ENCODE measurements around the gene SENP3.

The SENP3 gene

GRCh38 chr17:7563115-7563869, 1.6 kb downstream of the SENP3 start:
- Histone ChIP-seq H3K79me2 (ENCODE audit: low read length) (peaks cover 52% of the 10 kb centered on the region), H3K9me2 (replicated peaks; ENCODE audit: insufficient read depth, low read length) (no peaks in the 10 kb centered on the region), H3F3A (ENCODE audit: insufficient read depth, low read length) (peaks cover 14% of the 10 kb centered on the region; the same call in 1 of the 2 replicates), H3K4me2 (ENCODE audit: low read depth, low read length) (peak overlapping the region; percentile 90; the same call in 1 of the 2 replicates), H3K9ac (ENCODE audit: low read length) (no peak overlapping the region), H3K9me3 (replicated peaks; ENCODE audit: insufficient read depth, low read length) (no peaks in the 10 kb centered on the region), H3K4me1 (ENCODE audit: low read length) (peaks cover 20% of the 10 kb centered on the region), H3K4me3 (ENCODE audit: low read length) (no peak overlapping the region), H3K36me3 (replicated peaks; ENCODE audit: insufficient read depth, low read length) (peaks cover 8% of the 10 kb centered on the region; the same call in 1 of the 2 replicates), H3K27me3 (replicated peaks; ENCODE audit: insufficient read depth, low read length) (no peaks in the 10 kb centered on the region), H3K27ac (ENCODE audit: low read length) (no peak overlapping the region), H4K20me1 (ENCODE audit: insufficient read depth, low read length) (no peaks in the 10 kb centered on the region), H2AFZ (ENCODE audit: low read length) (no peak overlapping the region)
- DNase-seq = no peak
- TF ChIP-seq EZH2phosphoT487 (IDR thresholded peaks at IDR 0.05; ENCODE audit: low read length) (no peak), EZH2 (optimal IDR thresholded peaks at IDR 0.05; ENCODE audit: low read depth, low read length) (no peak), CTCF (IDR thresholded peaks at IDR 0.05; ENCODE audit: low read length) (no peak)

GRCh38 chr17:7569571-7569970, 7.9 kb downstream of the SENP3 start:
- Histone ChIP-seq H3K9me2 (replicated peaks; ENCODE audit: insufficient read depth, low read length) (no peaks in the 10 kb centered on the region), H3K4me2 (ENCODE audit: low read depth, low read length) (no peak overlapping the region), H3K79me2 (ENCODE audit: low read length) (peaks cover 57% of the 10 kb centered on the region), H3K9ac (ENCODE audit: low read length) (no peak overlapping the region), H3K4me3 (ENCODE audit: low read length) (no peak overlapping the region), H3K36me3 (replicated peaks; ENCODE audit: insufficient read depth, low read length) (peaks cover 14% of the 10 kb centered on the region), H3K27ac (ENCODE audit: low read length) (no peak overlapping the region), H3K4me1 (ENCODE audit: low read length) (peaks cover 10% of the 10 kb centered on the region), H3F3A (ENCODE audit: insufficient read depth, low read length) (peaks cover 22% of the 10 kb centered on the region), H3K9me3 (replicated peaks; ENCODE audit: insufficient read depth, low read length) (no peaks in the 10 kb centered on the region), H3K27me3 (replicated peaks; ENCODE audit: insufficient read depth, low read length) (no peaks in the 10 kb centered on the region), H4K20me1 (ENCODE audit: insufficient read depth, low read length) (peaks cover 9% of the 10 kb centered on the region), H2AFZ (ENCODE audit: low read length) (no peak overlapping the region)
- no peak for DNase-seq
- TF ChIP-seq EZH2phosphoT487 (IDR thresholded peaks at IDR 0.05; ENCODE audit: low read length) (no peak), CTCF (IDR thresholded peaks at IDR 0.05; ENCODE audit: low read length) (no peak), EZH2 (optimal IDR thresholded peaks at IDR 0.05; ENCODE audit: low read depth, low read length) (no peak)

GRCh38 chr17:7570351-7570750, 8.6 kb downstream of the SENP3 start:
- H3K9me3 ChIP-seq (replicated peaks; ENCODE audit: insufficient read depth, low read length) = no peaks in the 10 kb centered on the region
- DNase-seq = no peak
- TF ChIP-seq CTCF (IDR thresholded peaks at IDR 0.05; ENCODE audit: low read length) (no peak), EZH2phosphoT487 (IDR thresholded peaks at IDR 0.05; ENCODE audit: low read length) (no peak), EZH2 (optimal IDR thresholded peaks at IDR 0.05; ENCODE audit: low read depth, low read length) (no peak)
- H3F3A ChIP-seq (ENCODE audit: insufficient read depth, low read length) = peaks cover 30% of the 10 kb centered on the region
- peaks cover 57% of the 10 kb centered on the region for H3K79me2 ChIP-seq (ENCODE audit: low read length)
- peaks cover 17% of the 10 kb centered on the region for H4K20me1 ChIP-seq (ENCODE audit: insufficient read depth, low read length)
- no peak overlapping the region for H3K9ac ChIP-seq (ENCODE audit: low read length)
- no peak overlapping the region for H2AFZ ChIP-seq (ENCODE audit: low read length)
- no peak overlapping the region for H3K4me2 ChIP-seq (ENCODE audit: low read depth, low read length)
- H3K36me3 ChIP-seq (replicated peaks; ENCODE audit: insufficient read depth, low read length) = peaks cover 14% of the 10 kb centered on the region
- H3K27ac ChIP-seq (ENCODE audit: low read length) = no peak overlapping the region
- H3K27me3 ChIP-seq (replicated peaks; ENCODE audit: insufficient read depth, low read length) = no peaks in the 10 kb centered on the region
- peaks cover 17% of the 10 kb centered on the region for H3K4me1 ChIP-seq (ENCODE audit: low read length)
- H3K4me3 ChIP-seq (ENCODE audit: low read length) = no peak overlapping the region
- no peaks in the 10 kb centered on the region for H3K9me2 ChIP-seq (replicated peaks; ENCODE audit: insufficient read depth, low read length)
